ENCODE measurements around the gene MEPE. TPM values are rescaled to one million over a fixed set of nuclear protein-coding genes. Genes with fewer than 3 reads are reported as not detected.

The MEPE gene
- total and polyA plus RNA-seq, 2 donors (not counting 1 experiment from before 2014, with no cell fraction given) = not detected

- H3K4me1 Mint-ChIP-seq = no peaks in the 10 kb centered on the region
- no peak overlapping the region for H3K27ac Mint-ChIP-seq
- DNase-seq (no peak), ATAC-seq (ENCODE audit: low read depth) (no peak)
- Histone ChIP-seq H3K4me1 (ENCODE audit: control insufficient read depth in 2 of 2, insufficient read depth in 2 of 2, low read length in 2 of 2) (no peaks in the 10 kb centered on the region), H3K4me3 (ENCODE audit: control extremely low read depth in 1 of 5, extremely low read depth in 1 of 5, insufficient read depth in 1 of 5, low read depth in 2 of 5, low read length in 4 of 5) (no peak overlapping the region), H3K79me2 (ENCODE audit: control insufficient read depth, insufficient read depth, low read length) (no peaks in the 10 kb centered on the region), H3K27me3 (replicated peaks in 1 of 4; ENCODE audit: control extremely low read depth in 1 of 4, control insufficient read depth in 3 of 4, insufficient read depth in 4 of 4, low read length in 3 of 4) (peaks cover 0 to 3% (median under 1%) of the 10 kb centered on the region in 4 experiments), H3K27ac (ENCODE audit: low read length in 2 of 2) (no peak overlapping the region), H4K20me1 (ENCODE audit: control insufficient read depth, insufficient read depth, low read length, poor library complexity, severe bottlenecking) (no peaks in the 10 kb centered on the region), H3K9ac (ENCODE audit: low read length) (no peak overlapping the region), H2AFZ (ENCODE audit: insufficient read depth, low read depth, low read length, poor library complexity, severe bottlenecking) (no peak overlapping the region), H3K36me3 (replicated peaks in 1 of 2; ENCODE audit: control extremely low read depth in 1 of 2, control insufficient read depth in 1 of 2, extremely low read depth in 1 of 2, insufficient read depth in 2 of 2, low read length in 1 of 2) (no peaks in the 10 kb centered on the region), H3K9me3 (ENCODE audit: control extremely low read depth in 1 of 3, control insufficient read depth in 2 of 3, insufficient read depth in 1 of 3, low read length in 2 of 3) (no peaks in the 10 kb centered on the region), H3K4me2 (replicated peaks; ENCODE audit: low read depth, low read length, poor library complexity, severe bottlenecking) (no peak overlapping the region)
- H3K4me3 Mint-ChIP-seq = no peak overlapping the region
- no peak for TF ChIP-seq CTCF (IDR thresholded peaks at IDR 0.05)
- H3K9me3 Mint-ChIP-seq (ENCODE audit: insufficient read depth) = no peaks in the 10 kb centered on the region
- ChIA-PET CTCF (interaction anchor here (1.0 kb wide), 1 partner anchor 25 kb away, joined by 3 read pairs; no protein-coding TSS in a partner anchor), POLR2A (no interaction called here)
- intact Hi-C loops (cut with micrococcal nuclease) = no loop called here
- H3K27me3 Mint-ChIP-seq = peaks cover 20% of the 10 kb centered on the region
- WGBS (ENCODE audit: insufficient coverage) = no CpG with 5 or more reads among the region's 1 CpG
Measured at GRCh38 chr4:87872028-87872427, 39.3 kb downstream of the MEPE start.

GRCh38 chr4:87875191-87875590 lies 42.4 kb downstream of the MEPE start:
- H3K4me3 ChIP-seq (ENCODE audit: control extremely low read depth in 1 of 5, extremely low read depth in 1 of 5, insufficient read depth in 1 of 5, low read depth in 2 of 5, low read length in 4 of 5) = no peak overlapping the region
- H3K4me3 Mint-ChIP-seq = no peak overlapping the region
- no peaks in the 10 kb centered on the region for H3K4me1 Mint-ChIP-seq
- no peaks in the 10 kb centered on the region for H4K20me1 ChIP-seq (ENCODE audit: control insufficient read depth, insufficient read depth, low read length, poor library complexity, severe bottlenecking)
- no peaks in the 10 kb centered on the region for H3K9me3 ChIP-seq (ENCODE audit: control extremely low read depth in 1 of 3, control insufficient read depth in 2 of 3, insufficient read depth in 1 of 3, low read length in 2 of 3)
- CTCF ChIA-PET = no interaction called here
- no peak overlapping the region for H3K27ac ChIP-seq (ENCODE audit: low read length in 2 of 2)
- H3K4me1 ChIP-seq (ENCODE audit: control insufficient read depth in 2 of 2, insufficient read depth in 2 of 2, low read length in 2 of 2) = no peaks in the 10 kb centered on the region
- H3K4me2 ChIP-seq (replicated peaks; ENCODE audit: low read depth, low read length, poor library complexity, severe bottlenecking) = no peak overlapping the region
- 0% methylated on average over 1 of the region's 2 CpGs for WGBS (ENCODE audit: insufficient coverage)
- POLR2A ChIA-PET = no interaction called here
- TF ChIP-seq CTCF (IDR thresholded peaks at IDR 0.05) (no peak), EZH2 (IDR thresholded peaks at IDR 0.05; ENCODE audit: borderline replicate concordance, insufficient read depth, low read depth, low read length, poor library complexity, severe bottlenecking) (no peak)
- peaks cover 0 to 4% (median 2%) of the 10 kb centered on the region in 4 experiments for H3K27me3 ChIP-seq (replicated peaks in 1 of 4; ENCODE audit: control extremely low read depth in 1 of 4, control insufficient read depth in 3 of 4, insufficient read depth in 4 of 4, low read length in 3 of 4)
- intact Hi-C loops (cut with micrococcal nuclease) = no loop called here
- no peak overlapping the region for H2AFZ ChIP-seq (ENCODE audit: insufficient read depth, low read depth, low read length, poor library complexity, severe bottlenecking)
- peaks cover 11% of the 10 kb centered on the region for H3K27me3 Mint-ChIP-seq
- ATAC-seq (ENCODE audit: low read depth) (no peak), DNase-seq (no peak)
- no peak overlapping the region for H3K9ac ChIP-seq (ENCODE audit: low read length)
- no peaks in the 10 kb centered on the region for H3K9me3 Mint-ChIP-seq (ENCODE audit: insufficient read depth)
- no peak overlapping the region for H3K27ac Mint-ChIP-seq
- no peaks in the 10 kb centered on the region for H3K36me3 ChIP-seq (replicated peaks in 1 of 2; ENCODE audit: control extremely low read depth in 1 of 2, control insufficient read depth in 1 of 2, extremely low read depth in 1 of 2, insufficient read depth in 2 of 2, low read length in 1 of 2)
- no peaks in the 10 kb centered on the region for H3K79me2 ChIP-seq (ENCODE audit: control insufficient read depth, insufficient read depth, low read length)
